ENCODE results near the gene MBOAT2. TPM values are rescaled to one million over a fixed set of nuclear protein-coding genes. Genes with fewer than 3 reads are reported as not detected.

Gene MBOAT2
- total RNA-seq, 1 experiment from 2014 or later, result 40.9 TPM

DNA sequence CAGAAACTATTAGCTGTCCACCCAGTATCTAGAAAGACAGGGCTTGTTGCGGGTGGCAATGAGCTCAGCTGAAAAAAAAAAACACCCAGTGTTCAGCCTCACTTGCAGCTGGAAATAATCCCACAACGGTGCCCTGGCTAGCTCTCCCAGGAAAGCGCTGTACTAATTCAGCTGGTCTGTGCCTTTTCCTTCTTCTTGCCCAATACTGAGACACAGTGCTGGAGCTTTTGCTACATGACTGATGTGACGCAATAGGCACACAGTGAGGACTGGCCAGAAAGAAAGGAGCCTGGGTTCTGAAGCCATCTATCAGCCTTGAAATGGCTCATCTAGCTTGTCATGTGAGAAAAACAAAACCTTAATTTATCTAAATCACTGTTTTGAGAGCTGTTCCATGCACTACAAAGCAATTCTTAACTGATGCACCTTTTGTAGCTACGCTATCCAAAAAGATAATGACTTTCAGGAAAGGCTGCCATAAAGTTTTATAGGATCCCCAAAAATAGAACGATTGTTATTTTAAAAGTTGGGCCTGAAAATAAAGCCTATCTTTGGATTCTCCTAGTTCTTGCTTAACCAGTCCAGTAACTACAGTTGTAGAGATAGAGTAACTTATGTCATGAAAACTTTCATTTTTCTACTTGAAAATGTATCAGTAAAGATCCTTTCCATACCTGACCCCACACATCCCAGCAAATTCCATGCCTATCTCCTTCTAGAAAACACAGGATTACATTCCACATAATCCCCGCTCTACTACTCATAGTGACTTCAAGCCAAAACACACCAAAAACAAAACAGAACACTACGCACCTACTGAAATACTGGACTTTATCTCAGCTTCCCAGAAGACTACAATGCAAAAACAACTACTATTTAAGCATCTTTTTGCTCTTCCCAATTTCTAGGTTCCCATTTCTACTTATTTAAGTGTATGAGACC lies 181.9 kb downstream of the MBOAT2 start:
- no TSS peak for BruUV-seq (replicated peaks)
- intact Hi-C loops (cut with micrococcal nuclease; ENCODE audit: unreplicated experiment), result no loop called here

DNA sequence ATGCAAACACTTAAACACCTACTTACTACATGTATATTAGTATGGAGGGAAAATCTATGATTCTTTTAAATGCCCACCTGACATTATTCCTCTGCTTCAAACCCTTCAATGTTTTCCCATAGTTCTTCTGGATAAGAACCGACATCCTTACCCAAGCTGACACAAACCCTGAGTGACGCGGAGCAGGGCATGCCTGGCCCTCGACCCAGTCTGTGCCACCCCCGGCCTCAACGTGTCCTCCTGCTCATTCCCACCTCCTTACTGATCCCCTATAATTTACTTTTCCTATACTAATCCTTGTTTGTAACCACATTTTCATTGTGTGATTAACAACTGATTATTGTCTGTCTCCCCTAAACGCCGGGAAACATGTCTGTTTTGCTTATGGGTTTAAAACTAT lies 183.5 kb downstream of the MBOAT2 start:
- TF ChIP-seq, protein P1, sequence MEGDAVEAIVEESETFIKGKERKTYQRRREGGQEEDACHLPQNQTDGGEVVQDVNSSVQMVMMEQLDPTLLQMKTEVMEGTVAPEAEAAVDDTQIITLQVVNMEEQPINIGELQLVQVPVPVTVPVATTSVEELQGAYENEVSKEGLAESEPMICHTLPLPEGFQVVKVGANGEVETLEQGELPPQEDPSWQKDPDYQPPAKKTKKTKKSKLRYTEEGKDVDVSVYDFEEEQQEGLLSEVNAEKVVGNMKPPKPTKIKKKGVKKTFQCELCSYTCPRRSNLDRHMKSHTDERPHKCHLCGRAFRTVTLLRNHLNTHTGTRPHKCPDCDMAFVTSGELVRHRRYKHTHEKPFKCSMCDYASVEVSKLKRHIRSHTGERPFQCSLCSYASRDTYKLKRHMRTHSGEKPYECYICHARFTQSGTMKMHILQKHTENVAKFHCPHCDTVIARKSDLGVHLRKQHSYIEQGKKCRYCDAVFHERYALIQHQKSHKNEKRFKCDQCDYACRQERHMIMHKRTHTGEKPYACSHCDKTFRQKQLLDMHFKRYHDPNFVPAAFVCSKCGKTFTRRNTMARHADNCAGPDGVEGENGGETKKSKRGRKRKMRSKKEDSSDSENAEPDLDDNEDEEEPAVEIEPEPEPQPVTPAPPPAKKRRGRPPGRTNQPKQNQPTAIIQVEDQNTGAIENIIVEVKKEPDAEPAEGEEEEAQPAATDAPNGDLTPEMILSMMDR (IDR thresholded peaks at IDR 0.05; ENCODE audit: unreplicated experiment), result no peak
- CTCF ChIA-PET, result no interaction called here
- no peak overlapping the region for H3K27ac Mint-ChIP-seq (ENCODE audit: unreplicated experiment)
- no peaks in the 10 kb centered on the region for H3K36me3 Mint-ChIP-seq (ENCODE audit: insufficient read depth, unreplicated experiment)
- no TSS peak for BruUV-seq (replicated peaks)
- H3K4me1 Mint-ChIP-seq (ENCODE audit: low read depth, unreplicated experiment), result no peaks in the 10 kb centered on the region
- no peaks in the 10 kb centered on the region for H3K9me3 Mint-ChIP-seq (ENCODE audit: low read depth, unreplicated experiment)
- no peak for DNase-seq
- intact Hi-C loops (cut with micrococcal nuclease; ENCODE audit: unreplicated experiment), result no loop called here
- no peak overlapping the region for H3K4me3 Mint-ChIP-seq (ENCODE audit: low read depth, unreplicated experiment)
- no peaks in the 10 kb centered on the region for H3K27me3 Mint-ChIP-seq (ENCODE audit: unreplicated experiment)

More for the DNA sequence above, 181.9 kb downstream of the MBOAT2 start:
- Mint-ChIP-seq H3K36me3 (ENCODE audit: insufficient read depth, unreplicated experiment) (no peaks in the 10 kb centered on the region), H3K4me1 (ENCODE audit: low read depth, unreplicated experiment) (no peaks in the 10 kb centered on the region), H3K27me3 (ENCODE audit: unreplicated experiment) (no peaks in the 10 kb centered on the region), H3K9me3 (ENCODE audit: low read depth, unreplicated experiment) (no peaks in the 10 kb centered on the region), H3K4me3 (ENCODE audit: low read depth, unreplicated experiment) (no peak overlapping the region), H3K27ac (ENCODE audit: unreplicated experiment) (no peak overlapping the region)
- no peak for DNase-seq
- TF ChIP-seq, protein P1 (IDR thresholded peaks at IDR 0.05; ENCODE audit: unreplicated experiment), result no peak
- CTCF ChIA-PET, result no interaction called here

DNA sequence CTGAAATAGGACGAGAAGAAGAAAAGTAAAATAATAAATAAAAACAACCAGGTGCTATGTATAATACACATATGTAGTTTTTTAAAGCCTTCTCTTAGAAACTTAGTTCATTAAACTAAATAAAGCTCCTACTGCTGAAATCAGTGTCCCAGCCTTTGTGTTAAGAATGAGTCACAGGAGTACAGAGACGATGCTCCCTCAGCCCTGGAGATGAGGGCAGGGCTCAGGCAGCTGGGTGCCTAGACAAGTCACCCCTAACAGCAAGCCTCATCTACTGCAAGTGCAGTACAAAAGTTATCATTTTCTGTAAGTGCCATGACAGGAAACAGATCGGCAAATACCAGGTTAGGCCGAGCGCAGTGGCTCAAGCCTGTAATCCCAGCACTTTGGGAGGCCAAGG lies 184.3 kb downstream of the MBOAT2 start:
- BruUV-seq (replicated peaks), result no TSS peak
- Mint-ChIP-seq H3K4me3 (ENCODE audit: low read depth, unreplicated experiment) (no peak overlapping the region), H3K27me3 (ENCODE audit: unreplicated experiment) (no peaks in the 10 kb centered on the region), H3K27ac (ENCODE audit: unreplicated experiment) (no peak overlapping the region), H3K9me3 (ENCODE audit: low read depth, unreplicated experiment) (no peaks in the 10 kb centered on the region), H3K4me1 (ENCODE audit: low read depth, unreplicated experiment) (no peaks in the 10 kb centered on the region), H3K36me3 (ENCODE audit: insufficient read depth, unreplicated experiment) (no peaks in the 10 kb centered on the region)
- intact Hi-C loops (cut with micrococcal nuclease; ENCODE audit: unreplicated experiment), result no loop called here
- DNase-seq, result no peak
- TF ChIP-seq, protein P1 (IDR thresholded peaks at IDR 0.05; ENCODE audit: unreplicated experiment), result no peak
- CTCF ChIA-PET, result no interaction called here

DNA sequence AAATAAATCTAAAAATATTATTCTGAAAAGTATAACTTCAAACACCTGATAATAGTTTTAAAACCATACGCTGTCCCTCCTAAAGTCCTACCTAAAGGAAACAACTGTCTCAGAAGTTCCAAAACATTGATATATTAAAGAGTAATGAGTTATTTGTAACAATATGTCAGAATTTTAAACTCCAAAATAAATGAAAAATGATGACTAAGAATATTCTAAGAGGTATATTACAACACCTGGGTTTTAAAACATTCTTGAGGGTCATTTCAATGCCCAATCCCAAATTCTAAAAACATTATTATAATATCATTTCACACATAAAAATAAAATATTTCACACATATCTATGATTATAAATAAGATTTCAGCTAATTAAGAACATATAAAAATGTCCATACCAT lies 186.3 kb downstream of the MBOAT2 start:
- H3K9me3 Mint-ChIP-seq (ENCODE audit: low read depth, unreplicated experiment), result no peaks in the 10 kb centered on the region
- no peaks in the 10 kb centered on the region for H3K36me3 Mint-ChIP-seq (ENCODE audit: insufficient read depth, unreplicated experiment)
- TF ChIP-seq, protein P1 (IDR thresholded peaks at IDR 0.05; ENCODE audit: unreplicated experiment), result no peak
- no peaks in the 10 kb centered on the region for H3K4me1 Mint-ChIP-seq (ENCODE audit: low read depth, unreplicated experiment)
- no peak for DNase-seq
- intact Hi-C loops (cut with micrococcal nuclease; ENCODE audit: unreplicated experiment), result no loop called here
- H3K27me3 Mint-ChIP-seq (ENCODE audit: unreplicated experiment), result no peaks in the 10 kb centered on the region
- H3K27ac Mint-ChIP-seq (ENCODE audit: unreplicated experiment), result no peak overlapping the region
- CTCF ChIA-PET, result no interaction called here
- no TSS peak for BruUV-seq (replicated peaks)
- H3K4me3 Mint-ChIP-seq (ENCODE audit: low read depth, unreplicated experiment), result no peak overlapping the region
